Prostate gland (tissue), 2 donors: ENCODE measurements around the gene BHLHE40. TPM values are rescaled to one million over a fixed set of nuclear protein-coding genes. Genes with fewer than 3 reads are reported as not detected.
"Not testable (repeated sequence)": the region's sequence is repeated elsewhere in the genome, so short reads cannot be mapped to it uniquely, and the experiment has no call there.

Source experiments
- DNase-seq: peaks from one replicate; pipeline ENCODE4 v3.0.0-alpha.2; 2019; ENCODE audit warnings: low spot score
- H3K27ac ChIP-seq, 2 donors: fragments of 200-600 bp; sonication (generic); 2 replicates each; pipeline ENCODE4 v1.5.1; 2017 to 2019
- H3K27me3 ChIP-seq: fragments of 200-600 bp; sonication (generic); replicated peaks from 2 replicates; pipeline ENCODE4 v1.5.1; 2019; ENCODE audit not compliant: insufficient read depth
- H3K36me3 ChIP-seq, 2 donors: fragments of 200-600 bp; sonication (generic); 1 replicate in 1 of 2; 2 replicates in 1 of 2; pipeline versions ENCODE4 v1.5.1 to v1.8.1; 2017 to 2019
- H3K4me1 ChIP-seq: fragments of 200-600 bp; sonication (generic); replicated peaks from 2 replicates; pipeline ENCODE4 v1.5.1; 2019
- H3K4me3 ChIP-seq, 2 donors: fragments of 200-600 bp; sonication (generic); 2 replicates each; pipeline ENCODE4 v1.5.1; 2017 to 2019
- H3K9me3 ChIP-seq: fragments of 200-600 bp; sonication (generic); 2 replicates; pipeline ENCODE4 v1.5.1; 2017
- POLR2A ChIP-seq: fragments of 450-650 bp; IDR thresholded peaks from one replicate; pipeline ENCODE4 v1.6.1; 2016; ENCODE audit warnings: antibody characterized with exemption, mild to moderate bottlenecking
- POLR2AphosphoS5 ChIP-seq: sonication (generic); formaldehyde crosslinking; IDR thresholded peaks from one replicate; pipeline ENCODE4 v1.6.1; 2017; ENCODE audit warnings: antibody characterized with exemption
- WGBS: methylation state at CpG from one replicate; pipeline ENCODE4 v1.1.5; 2018; 5-methylcytosine and 5-hydroxymethylcytosine counted together
- intact Hi-C: fragments of 100-400 bp; cut with DNase I; formaldehyde crosslinking; loops from one replicate; pipeline ENCODE4 v1.14.2; 2022
- total RNA-seq, 2 donors: library from RNA; depleted of rRNA; stranded (reverse); fragments of >200 nt; gene quantifications; one replicate each; pipeline ENCODE4 v1.1.0, GENCODE V29; 2016
- TF ChIP-seq, protein P1 (sequence below), 4 experiments: fragments of 200-600 bp in 2 of 4; fragments of 450-650 bp in 2 of 4; sonication (generic) in 2 of 4; IDR thresholded peaks; 1 replicate in 3 of 4; 2 replicates in 1 of 4; pipeline ENCODE4 v1.5.1; 2016 to 2019; ENCODE audit warnings: antibody characterized with exemption in 4 of 4, mild to moderate bottlenecking in 2 of 4, moderate library complexity in 2 of 4

The BHLHE40 gene
- total RNA-seq, 2 donors from 2014 or later: 32.3 to 52.0 TPM

DNA sequence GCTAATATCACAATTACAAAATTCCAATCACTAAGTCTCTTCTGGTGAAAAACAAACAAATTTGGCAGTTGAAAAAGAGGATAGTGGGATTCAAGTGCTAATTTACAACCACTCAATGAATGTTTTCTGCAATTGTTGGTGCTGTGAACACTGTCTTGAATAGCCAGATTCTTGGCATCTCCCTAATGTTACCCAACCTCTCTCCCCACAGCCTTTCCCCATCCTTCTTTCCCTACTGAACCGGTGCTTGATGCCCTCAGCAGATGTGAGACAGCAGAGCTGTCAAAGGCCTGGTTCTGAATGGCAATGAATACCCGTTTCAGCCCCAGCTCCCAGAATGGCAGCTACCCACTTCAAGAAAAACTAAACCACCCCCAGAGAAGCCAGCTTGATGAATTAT lies 22.5 kb upstream of the BHLHE40 start:
- no peak for DNase-seq
- no peak overlapping the region for H3K4me3 ChIP-seq
- no peaks in the 10 kb centered on the region for H3K4me1 ChIP-seq
- no peaks in the 10 kb centered on the region for H3K27me3 ChIP-seq
- TF ChIP-seq POLR2AphosphoS5 (no peak), POLR2A (no peak)
- TF ChIP-seq, protein P1, sequence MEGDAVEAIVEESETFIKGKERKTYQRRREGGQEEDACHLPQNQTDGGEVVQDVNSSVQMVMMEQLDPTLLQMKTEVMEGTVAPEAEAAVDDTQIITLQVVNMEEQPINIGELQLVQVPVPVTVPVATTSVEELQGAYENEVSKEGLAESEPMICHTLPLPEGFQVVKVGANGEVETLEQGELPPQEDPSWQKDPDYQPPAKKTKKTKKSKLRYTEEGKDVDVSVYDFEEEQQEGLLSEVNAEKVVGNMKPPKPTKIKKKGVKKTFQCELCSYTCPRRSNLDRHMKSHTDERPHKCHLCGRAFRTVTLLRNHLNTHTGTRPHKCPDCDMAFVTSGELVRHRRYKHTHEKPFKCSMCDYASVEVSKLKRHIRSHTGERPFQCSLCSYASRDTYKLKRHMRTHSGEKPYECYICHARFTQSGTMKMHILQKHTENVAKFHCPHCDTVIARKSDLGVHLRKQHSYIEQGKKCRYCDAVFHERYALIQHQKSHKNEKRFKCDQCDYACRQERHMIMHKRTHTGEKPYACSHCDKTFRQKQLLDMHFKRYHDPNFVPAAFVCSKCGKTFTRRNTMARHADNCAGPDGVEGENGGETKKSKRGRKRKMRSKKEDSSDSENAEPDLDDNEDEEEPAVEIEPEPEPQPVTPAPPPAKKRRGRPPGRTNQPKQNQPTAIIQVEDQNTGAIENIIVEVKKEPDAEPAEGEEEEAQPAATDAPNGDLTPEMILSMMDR (IDR thresholded peaks at IDR 0.05): no peak
- intact Hi-C loops: no loop called here
- 81% methylated on average over 2 of the region's 2 CpGs for WGBS
- H3K36me3 ChIP-seq: no peaks in the 10 kb centered on the region
- H3K9me3 ChIP-seq: no peaks in the 10 kb centered on the region
- H3K27ac ChIP-seq: no peak overlapping the region

DNA sequence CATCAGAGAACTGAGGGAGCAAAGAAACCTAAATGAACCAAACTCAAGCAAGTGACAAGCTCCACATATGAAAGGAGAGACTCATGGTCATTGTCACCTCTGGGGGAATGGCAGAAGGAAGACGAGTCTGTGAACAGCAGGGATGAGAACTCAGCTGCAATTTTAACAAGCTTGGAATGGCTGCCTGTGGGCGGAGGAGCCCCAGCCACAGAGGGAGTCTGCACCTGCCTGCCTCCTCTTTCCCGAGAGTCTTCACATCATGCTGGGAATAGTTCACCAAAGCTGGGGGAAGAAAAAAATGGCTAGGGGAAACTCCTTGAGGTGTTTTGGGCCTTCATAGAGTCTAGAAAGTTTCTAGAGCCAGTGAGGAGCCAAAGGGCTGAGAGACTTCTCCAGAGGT lies 21.3 kb upstream of the BHLHE40 start:
- Histone ChIP-seq H3K27ac (no peak overlapping the region), H3K9me3 (no peaks in the 10 kb centered on the region), H3K4me1 (no peaks in the 10 kb centered on the region), H3K4me3 (no peak overlapping the region), H3K36me3 (no peaks in the 10 kb centered on the region), H3K27me3 (no peaks in the 10 kb centered on the region)
- 61% methylated on average over 3 of the region's 3 CpGs for WGBS
- TF ChIP-seq POLR2A: no peak
- TF ChIP-seq, protein P1 (IDR thresholded peaks at IDR 0.05): no peak
- TF ChIP-seq POLR2AphosphoS5: no peak
- no peak for DNase-seq
- intact Hi-C loops: no loop called here

DNA sequence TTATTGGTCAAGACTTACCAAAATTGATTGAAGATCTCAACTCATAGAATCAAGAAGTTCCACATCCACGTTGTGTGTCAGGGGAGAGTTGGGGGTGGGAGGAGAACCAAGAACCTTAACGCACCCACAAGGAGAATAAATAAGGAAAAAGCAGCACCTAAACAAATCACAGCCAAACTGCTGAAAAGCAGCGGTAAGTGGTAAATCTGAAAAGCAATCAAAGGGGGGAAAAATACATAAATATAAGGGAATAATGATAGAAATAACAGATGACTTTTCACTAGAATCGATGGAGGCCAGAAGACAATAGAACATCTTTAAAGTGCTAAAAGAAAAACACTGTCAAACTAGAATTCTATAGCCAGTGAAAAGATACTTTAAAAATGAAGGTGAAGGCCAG lies 20.1 kb upstream of the BHLHE40 start:
- WGBS: 73% methylated on average over 4 of the region's 4 CpGs
- no peak for DNase-seq
- no peaks in the 10 kb centered on the region for H3K36me3 ChIP-seq
- no peak overlapping the region for H3K27ac ChIP-seq
- TF ChIP-seq POLR2AphosphoS5: no peak
- intact Hi-C loops: no loop called here
- no peaks in the 10 kb centered on the region for H3K4me1 ChIP-seq
- no peaks in the 10 kb centered on the region for H3K27me3 ChIP-seq
- H3K9me3 ChIP-seq: no peaks in the 10 kb centered on the region
- no peak overlapping the region for H3K4me3 ChIP-seq

DNA sequence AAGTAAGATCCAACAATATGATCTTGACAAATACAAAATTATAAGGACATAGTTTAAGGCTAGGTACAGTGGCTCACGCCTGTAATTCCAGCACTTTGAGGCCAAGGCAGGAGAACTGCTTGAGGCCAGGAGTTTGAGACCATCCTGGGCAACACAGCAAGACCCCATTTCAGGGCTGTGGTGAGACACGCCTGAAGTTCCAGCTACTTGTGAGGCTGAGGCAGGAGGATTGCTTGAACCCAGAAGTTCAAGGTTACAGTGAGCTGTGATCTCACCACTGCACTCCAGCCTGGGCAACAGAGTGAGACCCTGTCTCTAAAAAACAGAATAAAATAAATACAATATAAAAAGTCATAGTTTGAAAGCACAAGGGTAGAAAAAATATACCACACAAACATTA lies 17.4 kb upstream of the BHLHE40 start:
- DNase-seq, H3K36me3 ChIP-seq, H3K4me1 ChIP-seq, intact Hi-C loops, H3K27me3 ChIP-seq, H3K9me3 ChIP-seq, H3K27ac ChIP-seq, H3K4me3 ChIP-seq: not testable (repeated sequence)
- WGBS: 98% methylated on average over 2 of the region's 2 CpGs

DNA sequence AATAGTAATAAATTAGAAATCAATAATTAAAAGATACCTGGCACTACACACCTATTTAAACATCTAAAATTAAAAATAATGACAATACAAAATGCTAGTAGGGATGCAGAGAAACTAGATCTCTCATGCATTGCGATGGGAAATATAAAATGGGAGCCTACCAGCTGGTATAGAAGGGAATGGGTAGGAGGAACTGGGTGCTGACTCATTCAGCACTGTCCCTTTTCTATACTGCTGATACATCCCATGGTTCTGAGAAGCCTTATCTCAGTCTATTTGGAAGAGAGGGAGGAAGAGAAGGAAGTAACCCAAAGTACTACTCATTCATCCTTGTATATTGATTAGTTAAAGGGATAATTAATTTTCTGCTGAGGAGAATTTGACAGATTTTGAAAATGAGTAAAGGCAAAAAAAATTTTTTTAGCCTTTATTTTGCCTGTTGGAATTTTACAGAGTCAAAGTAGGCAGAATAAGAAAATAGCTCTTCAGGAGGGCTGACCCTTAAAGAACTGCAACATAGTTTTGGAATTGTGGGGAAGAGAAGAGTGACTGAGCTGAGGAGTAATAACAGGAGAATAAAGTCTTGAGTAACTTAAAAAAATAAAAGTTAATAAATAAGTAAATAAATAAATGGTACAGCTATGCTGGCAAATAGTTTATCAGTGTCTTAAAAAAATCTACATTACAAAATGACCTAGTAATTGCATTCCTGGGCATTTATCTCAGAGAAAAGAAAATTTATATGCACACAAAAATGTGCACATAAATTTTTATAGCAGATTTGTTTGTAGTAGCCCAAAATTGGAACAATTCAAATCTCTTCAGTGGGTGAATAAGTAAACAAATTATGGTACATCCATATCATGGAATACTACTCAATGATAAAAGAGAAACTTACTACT lies 15.3 kb upstream of the BHLHE40 start:
- Histone ChIP-seq H3K4me1 (no peaks in the 10 kb centered on the region), H3K36me3 (no peaks in the 10 kb centered on the region), H3K4me3 (no peak overlapping the region), H3K27me3 (no peaks in the 10 kb centered on the region), H3K27ac (no peak overlapping the region), H3K9me3 (no peaks in the 10 kb centered on the region)
- WGBS: 100% methylated on average over 1 of the region's 1 CpG
- no peak for DNase-seq
- intact Hi-C loops: no loop called here
- TF ChIP-seq, protein P1 (IDR thresholded peaks at IDR 0.05): no peak
- no peak for TF ChIP-seq POLR2AphosphoS5
- TF ChIP-seq POLR2A: no peak

DNA sequence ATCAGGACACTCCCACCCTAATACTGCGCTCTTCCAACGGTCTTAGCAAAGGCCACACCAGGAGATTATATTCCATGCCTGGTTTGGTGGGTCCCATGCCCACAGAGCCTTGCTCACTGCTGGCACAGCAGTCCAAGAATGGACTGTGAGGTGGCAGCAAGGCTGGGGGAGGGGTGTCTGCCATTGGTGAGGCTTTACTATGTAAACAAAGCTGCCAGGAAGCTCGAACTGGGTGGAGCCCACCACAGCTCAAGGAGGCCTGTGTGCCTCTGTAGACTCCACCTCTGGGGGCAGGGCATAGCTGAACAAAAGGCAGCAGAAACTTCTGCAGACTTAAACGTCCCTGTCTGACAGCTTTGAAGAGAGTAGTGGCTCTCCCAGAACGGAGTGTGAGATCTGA lies 13.2 kb upstream of the BHLHE40 start:
- H3K4me1 ChIP-seq, H3K27ac ChIP-seq, H3K4me3 ChIP-seq, DNase-seq, H3K36me3 ChIP-seq, intact Hi-C loops, H3K9me3 ChIP-seq, H3K27me3 ChIP-seq: not testable (repeated sequence)
- WGBS: 50% methylated on average over 5 of the region's 5 CpGs

DNA sequence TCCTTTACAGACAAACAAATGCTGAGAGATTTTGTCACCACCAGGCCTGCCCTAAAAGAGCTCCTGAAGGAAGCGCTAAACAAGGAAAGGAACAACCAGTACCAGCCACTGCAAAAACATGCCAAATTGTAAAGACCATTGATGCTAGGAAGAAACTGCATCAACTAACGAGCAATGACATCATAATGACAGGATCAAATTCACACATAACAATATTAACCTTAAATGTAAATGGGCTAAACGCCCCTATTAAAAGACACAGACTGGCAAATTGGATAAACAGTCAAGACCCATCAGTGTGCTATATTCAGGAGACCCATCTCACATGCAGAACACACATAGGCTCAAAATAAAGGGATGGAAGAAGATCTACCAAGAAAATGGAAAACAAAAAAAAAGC lies 11.6 kb upstream of the BHLHE40 start:
- H3K9me3 ChIP-seq, H3K4me3 ChIP-seq, H3K4me1 ChIP-seq, intact Hi-C loops, H3K36me3 ChIP-seq, H3K27ac ChIP-seq, DNase-seq, H3K27me3 ChIP-seq: not testable (repeated sequence)
- 95% methylated on average over 3 of the region's 3 CpGs for WGBS

DNA sequence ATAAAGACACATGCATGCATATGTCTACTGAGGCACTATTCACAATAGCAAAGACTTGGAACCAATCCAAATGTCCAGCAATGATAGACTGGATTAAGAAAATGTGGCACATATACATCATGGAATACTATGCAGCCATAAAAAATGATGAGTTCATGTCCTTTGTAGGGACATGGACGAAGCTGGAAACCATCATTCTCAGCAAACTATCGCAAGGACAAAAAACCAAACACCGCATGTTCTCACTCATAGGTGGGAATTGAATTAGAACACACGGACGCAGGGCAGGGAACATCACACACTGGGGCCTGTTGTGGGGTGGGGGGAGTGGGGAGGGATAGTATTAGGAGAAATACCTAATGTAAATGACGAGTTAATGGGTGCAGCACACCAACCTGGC lies 7.8 kb upstream of the BHLHE40 start:
- H3K4me1 ChIP-seq, H3K4me3 ChIP-seq, H3K36me3 ChIP-seq, H3K27me3 ChIP-seq, H3K9me3 ChIP-seq, intact Hi-C loops, H3K27ac ChIP-seq, DNase-seq: not testable (repeated sequence)
- WGBS: 94% methylated on average over 6 of the region's 6 CpGs
